GM11168 (cell line): ENCODE measurements around the gene NDUFV3.
"Not testable (repeated sequence)": the region's sequence is repeated elsewhere in the genome, so short reads cannot be mapped to it uniquely, and the experiment has no call there.

Source experiments
- in situ Hi-C: fragments of 300-500 bp; cut with MboI; formaldehyde crosslinking; loops from one replicate; pipeline ENCODE4 v1.12.0; 2022; ENCODE audit warnings: low sequenced_read_pairs; ENCODE audit not compliant: unreplicated experiment

The NDUFV3 gene

DNA sequence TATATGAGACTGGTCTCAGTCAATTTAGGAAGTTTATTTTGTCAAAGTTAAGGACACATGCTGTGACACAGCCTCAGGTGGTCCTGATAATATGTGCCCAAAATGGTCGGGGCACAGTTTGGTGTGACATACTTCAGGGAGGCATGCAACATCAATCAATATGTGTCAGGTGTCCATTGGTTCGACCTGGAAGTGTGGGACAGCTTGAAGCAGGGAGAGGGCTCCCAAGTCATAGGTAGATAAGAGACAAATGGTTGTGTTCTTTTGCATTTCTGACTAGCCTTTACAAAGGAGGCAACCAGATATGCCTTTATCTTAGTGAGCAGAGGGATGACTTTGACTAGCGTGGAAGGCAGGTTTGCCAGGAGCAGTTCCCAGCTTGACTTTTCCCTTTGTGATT lies 36.9 kb downstream of the NDUFV3 start:
- in situ Hi-C loops, result loop anchor here (5.0 kb wide), 1 partner anchor 47 kb away; no protein-coding TSS in a partner anchor

DNA sequence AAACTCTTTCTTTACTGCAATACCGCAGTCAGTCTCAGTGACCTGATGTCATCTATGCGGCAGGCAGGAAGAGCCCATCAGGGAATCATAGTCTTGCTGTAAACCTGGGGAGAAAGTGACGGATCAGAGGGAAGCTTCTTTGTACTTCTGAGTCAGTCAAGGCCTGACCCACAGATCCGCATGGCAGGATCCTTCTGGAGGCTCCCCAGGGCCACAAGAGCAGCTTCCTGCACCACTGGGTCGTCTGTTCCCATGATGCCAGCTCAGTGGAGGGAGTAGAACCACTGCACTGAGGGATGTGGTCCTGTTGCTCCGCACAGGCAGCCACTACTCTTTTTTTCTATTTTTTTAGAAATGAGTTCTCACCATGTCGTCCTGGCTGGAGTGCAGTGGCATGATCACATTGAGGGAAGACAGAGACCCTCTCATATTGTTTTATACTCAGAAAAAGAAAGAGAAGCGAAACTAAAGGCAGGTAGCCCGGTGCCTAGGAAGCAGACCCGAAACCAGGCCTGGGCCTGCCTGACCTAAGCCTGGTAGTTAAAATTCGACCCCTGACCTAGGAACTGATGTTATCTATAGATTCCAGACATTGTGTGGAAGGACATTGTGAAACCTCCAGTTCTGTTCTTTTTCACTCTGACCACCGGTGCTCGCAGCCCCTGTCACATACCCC lies 38.6 kb downstream of the NDUFV3 start:
- in situ Hi-C loops, result no loop called here

DNA sequence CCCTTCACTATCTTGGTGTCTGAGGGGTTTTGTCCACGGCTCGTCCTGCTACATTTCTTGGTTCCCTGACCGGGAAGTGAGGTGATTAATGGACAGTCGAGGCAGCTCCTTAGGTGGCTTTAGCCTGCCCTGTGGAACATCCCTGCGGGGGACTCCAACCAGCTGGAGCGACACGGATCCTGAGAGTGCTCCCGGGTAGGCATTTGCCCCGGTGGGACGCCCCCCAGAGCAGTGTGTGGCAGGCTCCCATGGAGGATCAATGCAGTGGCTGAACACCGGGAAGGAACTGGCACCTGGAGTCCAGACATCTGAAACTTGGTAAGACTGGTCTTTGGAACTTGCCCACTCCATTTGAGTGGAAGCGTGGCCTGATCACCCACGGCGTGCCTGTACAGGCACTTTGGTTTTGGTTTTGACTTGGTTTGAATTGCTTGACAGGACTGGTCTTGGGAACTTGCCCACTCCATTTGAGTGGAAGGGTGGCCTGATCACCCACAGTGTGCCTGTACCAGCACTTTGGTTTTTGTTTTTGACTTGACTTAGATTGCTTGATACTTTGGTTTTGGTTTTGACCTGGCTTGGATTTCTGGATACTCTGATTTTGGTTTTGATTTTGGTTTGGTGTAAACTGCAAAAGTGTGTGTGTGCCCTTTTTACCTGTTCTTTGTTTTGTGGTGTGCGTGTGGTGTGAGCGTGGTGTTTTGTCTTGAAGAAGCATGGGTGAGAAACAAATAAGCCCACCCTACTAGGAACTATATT lies 39.4 kb downstream of the NDUFV3 start:
- in situ Hi-C loops, result not testable (repeated sequence)

DNA sequence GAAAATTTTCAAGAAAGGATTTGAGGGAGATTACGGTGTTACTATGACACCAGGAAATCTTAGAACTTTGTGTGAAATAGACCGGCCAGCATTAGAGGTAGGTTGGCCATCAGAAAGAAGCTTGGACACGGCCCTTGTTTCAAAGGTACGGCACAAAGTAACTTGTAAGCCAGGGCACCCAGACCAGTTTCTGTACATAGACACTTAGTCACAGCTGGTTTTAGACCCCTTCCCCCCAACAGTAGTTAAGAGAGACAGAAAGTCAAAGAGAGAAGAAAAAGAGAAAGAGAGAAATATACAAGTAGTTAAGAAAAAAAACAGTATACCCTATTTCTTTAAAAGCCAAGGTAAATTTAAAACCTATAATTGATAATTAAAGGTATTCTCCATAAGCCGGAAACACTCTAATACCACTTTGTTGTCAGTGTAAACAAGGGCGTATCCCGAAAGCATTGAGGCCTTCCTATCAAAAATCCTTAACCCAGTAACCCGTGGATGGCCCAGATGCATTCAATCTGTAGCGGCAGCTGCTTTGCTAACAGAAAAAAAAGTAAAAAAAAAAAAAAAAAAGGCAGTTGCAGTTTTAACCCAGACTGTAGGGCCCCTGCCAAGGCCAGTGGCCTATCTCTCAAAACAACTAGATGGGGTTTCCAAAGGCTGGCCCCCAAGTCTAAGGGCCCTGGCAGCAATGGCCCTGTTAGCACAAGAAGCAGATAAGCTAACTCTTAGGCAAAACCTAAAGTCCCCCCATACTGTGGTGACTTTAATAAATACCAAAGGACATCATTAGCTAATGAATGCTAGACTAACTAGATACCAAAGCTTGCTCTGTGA lies 40.2 kb downstream of the NDUFV3 start:
- in situ Hi-C loops, result not testable (repeated sequence)

DNA sequence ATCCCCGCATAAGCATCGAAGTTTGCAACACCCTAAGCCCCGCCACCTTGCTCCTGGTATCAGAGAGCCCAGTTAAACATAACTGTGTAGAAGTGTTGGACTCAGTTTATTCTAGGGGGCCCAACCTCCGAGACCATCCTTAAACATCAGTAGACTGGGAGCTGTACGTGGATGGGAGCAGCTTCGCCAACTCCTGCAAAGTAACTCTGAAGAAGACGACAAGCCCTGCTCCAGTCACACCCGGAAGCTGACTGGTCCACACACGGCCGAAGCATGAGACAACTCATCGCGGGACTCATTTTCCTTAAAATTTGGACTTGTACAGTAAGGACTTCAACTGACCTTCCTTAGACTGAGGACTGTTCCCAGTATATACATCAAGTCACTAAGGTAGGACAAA lies 40.9 kb downstream of the NDUFV3 start:
- in situ Hi-C loops, result not testable (repeated sequence)

DNA sequence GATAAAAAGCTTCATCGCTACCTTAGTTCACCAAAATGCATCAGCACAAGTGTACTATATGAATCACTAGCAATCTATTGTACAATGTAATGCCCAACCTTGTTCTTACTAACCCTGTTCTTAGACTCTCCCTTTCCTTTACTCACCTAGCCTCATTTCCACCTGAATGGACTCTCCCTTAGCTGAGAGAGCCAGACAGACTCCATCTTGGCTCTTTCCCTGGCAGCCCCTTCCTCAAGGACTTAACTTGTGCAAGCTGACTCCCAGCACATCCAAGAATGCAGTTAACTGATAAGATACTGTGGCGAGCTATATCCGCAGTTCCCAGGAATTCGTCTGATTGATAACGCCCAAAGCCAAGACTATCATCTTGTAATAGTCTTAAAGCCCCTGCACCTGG lies 43.3 kb downstream of the NDUFV3 start:
- in situ Hi-C loops, result not testable (repeated sequence)

DNA sequence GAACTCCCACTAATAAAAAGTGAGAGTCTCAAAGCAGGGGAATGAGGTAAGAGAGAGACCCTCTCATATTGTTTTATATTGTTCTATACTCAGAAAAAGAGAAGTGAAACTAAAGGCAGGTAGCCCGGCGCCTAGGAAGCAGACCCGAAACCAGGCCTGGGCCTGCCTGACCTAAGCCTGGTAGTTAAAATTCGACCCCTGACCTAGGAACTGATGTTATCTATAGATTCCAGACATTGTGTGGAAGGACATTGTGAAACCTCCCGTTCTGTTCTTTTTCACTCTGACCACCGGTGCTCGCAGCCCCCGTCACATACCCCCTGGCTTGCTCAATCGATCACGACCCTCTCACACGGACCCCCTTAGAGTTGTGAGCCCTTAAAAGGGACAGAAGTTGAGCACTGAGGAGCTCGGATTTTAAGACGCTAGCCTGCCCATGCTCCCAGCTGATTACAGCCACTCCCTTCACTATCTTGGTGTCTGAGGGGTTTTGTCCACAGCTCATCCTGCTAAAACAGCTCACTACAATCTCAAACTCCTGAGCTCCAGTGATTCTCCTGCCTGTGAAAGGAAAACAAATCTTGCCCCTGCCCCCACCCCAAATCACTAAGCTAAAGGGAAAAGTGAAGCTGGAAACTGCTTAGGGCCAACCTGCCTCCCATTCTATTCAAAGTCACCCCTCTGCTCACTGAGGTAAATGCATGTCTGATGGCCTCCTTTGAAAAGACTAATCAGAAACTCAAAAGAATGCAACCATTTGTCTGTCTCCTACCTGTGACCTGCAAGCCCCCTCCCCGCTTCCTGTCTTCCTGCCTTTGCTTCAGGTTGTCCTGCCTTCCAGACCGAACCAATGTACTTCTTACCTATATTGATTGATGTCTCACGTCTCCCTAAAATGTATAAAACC lies 44.2 kb downstream of the NDUFV3 start:
- in situ Hi-C loops, result not testable (repeated sequence)

DNA sequence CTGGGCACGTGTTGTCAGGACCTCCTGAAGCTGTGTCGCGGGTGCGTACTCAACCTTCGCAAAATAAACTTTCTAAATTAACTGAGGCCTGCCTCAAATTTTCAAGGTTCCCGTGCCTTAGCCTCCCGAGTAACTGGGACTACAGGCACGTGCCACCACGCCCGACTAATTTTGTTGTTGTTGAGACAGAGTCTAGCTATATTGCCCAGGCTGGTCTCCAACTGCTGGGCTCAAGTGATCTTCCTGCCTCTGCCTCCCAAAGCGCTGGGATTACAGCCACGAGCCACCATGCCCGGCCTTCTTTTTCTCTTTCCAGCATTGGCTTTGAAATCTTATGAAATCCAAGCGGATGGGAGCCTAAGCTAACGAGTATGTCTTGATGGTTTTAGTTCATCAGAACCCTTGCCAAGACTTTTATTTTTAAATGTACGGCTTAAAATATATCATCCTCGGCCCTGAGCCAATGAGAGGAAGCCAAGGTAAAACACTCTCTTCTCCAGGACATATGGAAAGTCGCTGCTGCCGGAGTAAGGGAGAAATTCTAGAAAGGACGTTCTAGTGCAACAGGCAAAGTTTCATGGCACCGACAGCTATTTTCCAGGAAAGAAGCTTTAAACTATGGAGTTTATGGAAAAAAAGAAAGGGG lies 45.0 kb downstream of the NDUFV3 start:
- in situ Hi-C loops, result no loop called here

DNA sequence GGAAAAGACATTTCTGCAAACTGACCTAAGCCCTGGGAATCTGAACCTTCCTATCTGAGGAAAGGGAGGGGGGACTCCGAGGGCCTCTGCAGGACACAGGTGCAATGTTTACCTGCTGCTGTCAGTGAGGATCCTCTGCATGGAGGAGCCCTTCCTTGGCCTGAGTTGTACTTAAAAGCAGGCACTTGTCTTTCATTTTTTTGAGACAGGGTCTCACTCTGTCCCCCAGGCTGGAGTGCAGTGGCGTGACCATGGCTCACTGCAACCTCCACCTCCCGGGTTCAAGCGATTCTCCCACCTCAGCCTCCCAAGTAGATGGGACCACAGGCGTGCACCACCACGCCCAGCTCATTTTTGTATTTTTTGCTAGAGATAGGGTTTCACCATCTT lies 45.5 kb downstream of the NDUFV3 start:
- in situ Hi-C loops, result not testable (repeated sequence)

DNA sequence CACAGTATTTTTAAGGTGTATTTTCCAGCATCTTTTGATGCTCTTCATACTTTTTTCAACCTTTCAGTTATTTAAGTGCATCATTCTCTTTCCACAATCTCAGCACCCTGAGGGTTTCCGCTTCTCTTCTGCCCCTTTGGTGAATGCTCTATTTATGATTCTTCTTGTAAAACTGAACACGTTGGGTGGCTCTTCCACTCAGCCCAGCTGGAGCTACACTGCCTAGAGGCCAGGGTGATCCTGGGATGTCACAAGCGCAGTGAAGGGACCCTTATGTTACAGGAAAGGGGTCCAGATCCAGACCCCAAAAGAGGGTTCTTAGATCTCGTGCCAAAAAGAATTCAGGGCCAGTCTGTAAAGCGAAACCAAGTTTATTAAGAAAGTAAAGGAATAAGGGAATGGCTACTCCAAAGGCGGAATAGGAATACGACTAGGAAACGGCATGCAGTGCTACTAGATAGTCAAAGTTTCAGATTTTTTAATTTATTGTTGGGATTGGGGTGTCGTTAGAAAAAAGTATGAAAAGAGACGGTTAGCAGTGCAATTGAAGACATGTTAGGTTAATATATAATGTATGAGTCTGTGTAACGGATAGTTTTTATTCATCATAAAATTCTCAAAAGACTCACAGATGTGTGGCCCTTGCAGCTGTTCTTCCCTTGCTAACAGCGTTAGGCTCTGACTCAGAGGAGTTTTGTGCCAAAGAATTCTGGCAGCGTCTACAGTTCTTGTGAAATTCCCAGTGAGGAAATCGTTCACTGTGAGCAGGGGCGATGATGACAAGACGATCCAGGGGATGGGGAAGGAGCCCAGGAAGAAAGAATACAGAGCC lies 46.7 kb downstream of the NDUFV3 start:
- in situ Hi-C loops, result no loop called here

DNA sequence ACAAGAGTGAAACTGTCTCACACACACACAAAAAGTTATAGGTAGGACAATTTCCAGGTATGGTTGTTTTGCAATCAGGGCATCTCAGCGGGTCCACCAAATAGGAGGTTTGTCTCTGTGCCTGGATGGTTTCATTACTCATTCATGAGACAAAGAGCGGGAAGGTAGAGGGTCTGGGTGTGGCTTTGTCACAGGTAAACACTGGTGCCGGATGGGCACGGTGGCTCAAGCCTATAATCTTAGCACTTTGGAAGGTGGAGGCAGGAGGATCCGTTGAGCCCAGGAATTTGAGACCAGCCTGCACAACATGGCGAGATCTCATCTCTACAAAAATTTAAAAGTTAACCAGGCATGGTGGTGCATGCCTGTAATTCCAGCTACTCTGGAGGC lies 48.6 kb downstream of the NDUFV3 start:
- in situ Hi-C loops, result no loop called here

DNA sequence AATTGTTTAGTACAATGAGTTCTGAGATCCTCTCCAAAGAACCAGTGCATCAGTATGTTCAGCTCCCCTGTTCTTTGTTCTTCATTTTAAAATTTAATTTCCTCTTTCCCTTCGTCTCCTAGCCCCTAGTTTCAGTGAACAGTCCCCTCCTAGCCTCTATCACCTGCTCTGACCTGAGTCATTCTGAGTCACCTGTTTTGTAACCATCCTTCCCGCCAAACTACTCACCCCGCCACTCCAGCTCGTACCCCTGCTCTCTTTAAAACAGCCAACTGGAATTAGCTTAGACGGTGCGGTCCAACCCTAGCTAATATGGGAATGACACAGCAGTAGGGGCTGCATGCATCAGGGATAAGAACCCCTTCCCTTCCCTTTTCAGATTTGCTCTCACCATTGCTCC lies 49.1 kb downstream of the NDUFV3 start:
- in situ Hi-C loops, result no loop called here

DNA sequence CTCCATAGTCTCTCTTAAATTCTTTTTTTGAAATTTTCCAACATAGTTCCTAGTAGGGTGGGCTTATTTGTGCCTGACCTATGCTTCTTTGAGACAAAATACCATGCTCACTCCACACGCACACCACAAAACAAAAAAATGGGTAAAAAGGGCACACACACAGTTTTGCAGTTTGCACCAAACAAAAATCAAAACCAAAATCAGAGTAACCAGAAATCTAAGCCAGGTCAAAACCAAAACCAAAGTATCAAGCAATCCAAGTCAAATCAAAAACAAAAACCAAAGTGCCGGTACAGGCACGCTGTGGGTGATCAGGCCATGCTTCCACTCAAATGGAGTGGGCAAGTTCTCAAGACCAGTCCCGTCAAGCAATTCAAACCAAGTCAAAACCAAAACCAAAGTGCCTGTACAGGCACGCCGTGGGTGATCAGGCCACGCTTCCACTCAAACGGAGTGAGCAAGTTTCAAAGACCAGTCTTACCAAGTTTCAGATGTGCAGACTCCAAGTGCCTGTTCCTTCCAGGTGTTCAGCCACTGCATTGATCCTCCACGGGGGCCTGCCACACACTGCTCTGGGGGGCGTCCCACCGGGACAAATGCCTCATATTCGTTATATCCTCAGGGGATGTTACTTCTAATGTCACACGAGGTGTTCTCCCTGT lies 56.1 kb downstream of the NDUFV3 start:
- in situ Hi-C loops, result not testable (repeated sequence)

DNA sequence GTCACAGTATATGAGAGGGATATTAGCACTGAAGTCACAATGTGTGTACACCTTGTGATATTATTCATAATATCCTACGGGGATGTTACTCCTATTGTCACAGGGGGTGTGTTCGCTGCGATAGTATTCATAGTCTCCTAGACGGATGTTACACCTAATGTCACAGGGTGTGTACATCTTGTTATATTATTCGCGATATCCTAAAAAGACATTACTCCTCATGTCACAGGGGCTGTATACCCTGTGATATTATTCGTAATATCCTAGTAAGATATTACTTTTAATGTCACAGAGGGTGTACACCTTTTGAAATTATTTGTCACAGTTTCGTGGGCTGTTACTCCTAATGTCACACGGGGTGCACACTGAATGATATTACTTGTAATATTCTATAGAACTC lies 58.1 kb downstream of the NDUFV3 start:
- in situ Hi-C loops, result not testable (repeated sequence)

DNA sequence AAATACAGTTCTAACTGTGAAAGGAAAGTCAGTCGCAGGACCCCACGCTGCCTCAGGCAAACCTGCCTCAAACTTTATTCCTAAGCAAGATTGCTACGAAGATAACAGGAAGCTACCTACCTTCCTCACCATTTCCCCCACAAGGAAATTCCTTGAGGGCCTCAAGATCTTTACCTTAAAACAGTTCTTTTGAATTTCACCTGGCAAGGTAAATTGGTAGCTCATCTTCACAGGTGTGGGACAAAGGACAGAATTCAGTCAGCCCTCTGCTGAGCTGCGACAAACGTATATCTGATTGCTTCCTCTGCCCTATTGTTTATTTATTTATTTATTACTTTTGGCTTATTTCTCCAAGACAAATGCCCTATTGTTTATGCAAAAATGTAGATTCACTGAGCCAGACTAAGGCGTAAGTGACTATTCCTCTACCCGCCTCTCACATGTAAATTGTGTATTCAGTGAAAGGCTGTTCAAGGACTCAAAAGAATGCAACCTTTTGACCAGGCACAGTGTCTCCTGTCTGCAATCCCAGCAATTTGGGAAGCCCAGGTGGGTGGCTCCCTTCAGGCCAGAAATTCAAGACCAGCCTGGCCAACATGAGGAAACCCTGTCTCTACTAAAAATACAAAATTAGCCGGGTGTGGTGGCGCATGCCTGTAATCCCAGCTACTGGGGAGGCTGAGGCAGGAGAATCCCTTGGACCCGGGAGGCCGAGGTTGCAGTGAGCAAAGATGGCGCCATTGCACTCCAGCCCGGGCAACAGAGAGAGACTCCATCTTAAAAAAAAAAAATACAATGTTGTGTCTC lies 63.9 kb downstream of the NDUFV3 start:
- in situ Hi-C loops, result no loop called here

DNA sequence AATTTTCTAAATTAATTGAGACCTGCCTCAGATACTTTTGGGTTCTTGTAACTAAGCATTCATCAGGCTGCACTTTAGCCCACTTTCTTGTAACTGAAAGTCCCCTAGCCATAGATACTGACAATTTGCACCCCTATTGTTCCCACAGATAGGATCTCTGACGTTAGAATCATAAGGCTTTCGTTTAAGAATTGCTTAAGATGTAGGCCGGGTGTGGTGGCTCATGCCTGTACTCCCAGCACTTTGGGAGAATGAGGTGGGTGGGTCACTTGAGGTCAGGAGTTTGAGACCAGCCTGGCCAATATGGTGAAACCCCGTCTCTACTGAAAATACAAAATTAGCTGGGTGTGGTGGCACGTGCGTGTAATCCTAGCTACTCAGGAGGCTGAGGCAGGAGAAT lies 65.0 kb downstream of the NDUFV3 start:
- in situ Hi-C loops, result not testable (repeated sequence)

DNA sequence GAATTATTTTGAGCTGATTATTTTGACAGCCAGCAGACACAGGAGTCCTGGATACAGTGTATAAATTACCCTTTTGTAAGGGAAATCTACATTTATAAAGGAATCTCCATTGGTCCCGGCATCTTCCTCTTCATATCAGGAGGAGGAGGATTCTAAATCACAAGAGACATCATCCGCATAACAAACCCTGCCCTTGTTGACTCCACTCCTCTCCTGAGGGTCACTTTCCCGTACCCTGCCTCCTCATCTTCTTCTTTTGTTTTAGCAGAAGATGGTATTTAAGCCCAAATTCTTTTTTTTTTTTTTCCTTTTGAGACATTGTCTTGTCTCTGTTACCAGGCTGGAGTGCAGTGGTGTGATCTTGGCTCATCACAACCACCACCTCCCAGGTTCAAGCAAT lies 66.6 kb downstream of the NDUFV3 start:
- in situ Hi-C loops, result no loop called here
